Activated naive CD4-positive, alpha-beta T cell treated with anti-CD3 and anti-CD28 coated beads, Interleukin-2, amount 50 U/mL, for 72 hours (primary cell): ENCODE measurements around the gene IL17REL. TPM values are rescaled to one million over a fixed set of nuclear protein-coding genes. Genes with fewer than 3 reads are reported as not detected.

Experiments used
- ATAC-seq, 2 donors: fragments of 150-1000 bp; cut with Tn5 transposase; 2 replicates each; pipeline ENCODE4 v1.10.0; 2021; ENCODE audit warnings: mild to moderate bottlenecking in 2 of 2, moderate library complexity in 2 of 2
- DNase-seq, 2 donors: peaks; one replicate each; pipeline ENCODE4 v3.0.0; 2021 to 2022; ENCODE audit warnings: low spot score in 2 of 2
- H3K27ac Mint-ChIP-seq, 2 donors: one replicate each; pipeline ENCODE4 v1.8.0; 2022; ENCODE audit warnings: mild to moderate bottlenecking in 2 of 2, mixed read lengths in 2 of 2
- H3K36me3 Mint-ChIP-seq, 2 donors: one replicate each; pipeline ENCODE4 v1.8.0; 2022; ENCODE audit warnings: mixed read lengths in 2 of 2
- H3K9me3 Mint-ChIP-seq, 2 donors: one replicate each; pipeline ENCODE4 v1.8.0; 2022; ENCODE audit warnings: mixed read lengths in 2 of 2
- total RNA-seq, 2 donors: library from RNA; stranded (reverse); gene quantifications; one replicate each; pipeline ENCODE4 v1.2.3, GENCODE V29; 2022

Gene IL17REL
- total RNA-seq, 2 donors from 2014 or later = 0.11 to 0.12 TPM

DNA sequence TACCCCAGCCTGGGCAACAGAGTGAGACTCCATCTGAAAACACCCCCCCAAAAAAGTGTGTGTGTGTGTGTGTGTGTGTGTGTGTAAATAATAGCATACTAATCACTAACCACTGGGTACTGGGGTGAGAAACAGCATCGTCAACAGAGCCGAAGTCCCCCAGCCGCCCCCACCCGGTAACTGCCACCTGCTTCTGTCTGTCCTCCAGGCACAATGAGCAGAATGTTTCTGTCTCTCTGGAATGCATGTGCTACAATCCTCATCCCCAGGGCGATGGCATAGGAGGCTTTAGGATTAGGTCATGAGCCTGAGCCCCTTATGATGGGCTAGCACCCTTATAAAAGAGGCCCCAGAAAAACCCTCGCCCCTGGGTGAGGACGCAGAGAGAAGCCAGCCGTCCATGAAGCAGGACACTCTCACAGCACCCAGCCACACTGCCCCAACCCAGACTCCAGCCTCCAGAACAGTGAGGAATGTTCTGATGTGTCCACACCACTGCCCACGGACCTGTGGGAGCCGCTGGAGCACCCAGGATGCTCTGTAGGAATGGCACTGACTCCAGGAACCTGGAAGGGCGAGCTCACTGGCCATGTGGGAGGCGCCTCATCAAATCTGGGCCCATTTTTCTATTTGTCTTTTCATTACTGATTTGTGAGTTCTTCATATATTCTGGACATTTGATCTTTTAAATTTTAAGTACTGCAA is 35.6 kb upstream of the IL17REL start:
- H3K27ac Mint-ChIP-seq = no peak overlapping the region
- DNase-seq = no peak
- no peaks in the 10 kb centered on the region for H3K36me3 Mint-ChIP-seq
- no peaks in the 10 kb centered on the region for H3K9me3 Mint-ChIP-seq
- ATAC-seq = no peak

DNA sequence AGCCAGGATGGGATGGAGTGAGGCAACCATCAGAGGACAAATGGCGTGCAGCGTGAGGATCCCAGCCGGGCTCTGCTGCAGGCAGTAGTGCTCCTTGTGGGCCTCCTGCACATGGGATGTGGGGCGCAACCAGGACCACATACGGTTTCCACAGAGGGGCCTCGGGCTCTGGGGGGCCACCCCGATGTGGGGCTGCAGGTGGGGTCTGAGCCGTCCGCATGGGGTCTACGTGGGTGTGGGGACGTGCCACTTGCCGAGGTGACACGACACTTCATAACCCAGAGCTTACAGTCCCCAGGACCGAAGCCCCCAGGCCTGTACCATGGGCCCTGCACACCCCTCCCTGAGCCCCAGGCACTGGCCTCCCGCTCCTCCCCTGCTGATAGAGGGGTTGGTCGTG is 34.8 kb upstream of the IL17REL start:
- no peaks in the 10 kb centered on the region for H3K36me3 Mint-ChIP-seq
- DNase-seq (no peak), ATAC-seq (no peak)
- no peak overlapping the region for H3K27ac Mint-ChIP-seq
- H3K9me3 Mint-ChIP-seq = no peaks in the 10 kb centered on the region

DNA sequence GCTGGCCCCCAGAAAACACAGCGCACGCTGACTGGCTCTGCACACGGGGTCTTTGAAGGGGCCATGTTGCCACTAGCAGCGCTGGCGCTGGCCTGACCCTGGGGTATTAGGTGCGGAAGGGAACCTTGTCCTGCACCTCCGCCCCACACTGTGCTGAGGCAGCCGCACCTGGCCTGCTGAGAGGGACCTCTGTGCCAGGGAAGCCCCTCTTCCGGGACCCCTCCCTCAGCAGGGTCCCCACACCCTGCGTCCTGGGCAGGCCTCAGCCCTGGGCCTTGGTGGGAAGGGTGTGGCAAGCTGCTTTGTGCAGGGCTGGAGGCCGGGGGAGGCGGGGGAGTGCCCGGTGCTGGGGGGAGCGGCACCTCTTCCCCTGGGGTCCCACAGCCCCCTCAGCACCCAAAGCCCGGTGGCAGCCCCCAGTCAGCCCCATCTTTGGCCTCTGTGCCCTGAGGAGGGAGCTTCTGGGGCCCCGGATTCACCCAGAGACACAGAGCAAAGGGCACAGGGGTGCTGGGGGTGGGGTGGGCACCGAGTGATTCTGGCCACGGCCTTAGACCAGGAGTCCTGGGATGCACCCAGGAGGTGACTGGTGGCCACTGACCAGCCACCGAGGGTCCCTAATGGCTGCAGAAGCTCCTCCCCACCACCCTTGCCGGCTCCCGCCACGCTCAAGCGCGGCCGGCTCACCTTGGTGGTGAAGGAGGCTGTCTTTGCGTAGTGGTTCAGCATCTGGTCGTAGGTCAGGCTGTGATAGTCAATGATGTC is 34.1 kb upstream of the IL17REL start:
- DNase-seq (no peak), ATAC-seq (no peak)
- Mint-ChIP-seq H3K9me3 (no peaks in the 10 kb centered on the region), H3K36me3 (no peaks in the 10 kb centered on the region), H3K27ac (no peak overlapping the region)

DNA sequence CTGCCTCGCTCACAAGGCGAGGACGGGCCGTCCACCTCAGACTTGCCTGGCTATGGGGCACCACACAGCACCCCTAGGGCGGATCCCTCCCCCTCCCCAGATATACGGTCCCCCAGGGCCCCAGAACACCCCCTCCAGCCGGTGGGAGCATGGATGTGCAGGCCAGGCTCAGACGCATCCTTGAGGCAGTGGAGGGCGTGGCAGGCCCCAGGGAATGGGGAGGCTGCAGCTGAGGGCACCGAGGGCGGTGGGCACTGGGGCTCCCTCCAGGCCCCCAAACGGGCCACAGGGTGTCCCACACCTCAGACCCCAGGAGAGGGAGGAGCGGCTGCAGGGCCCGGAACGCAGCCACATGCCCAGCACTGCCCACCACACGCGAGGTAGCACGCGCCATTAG is 33.5 kb upstream of the IL17REL start:
- no peak for DNase-seq
- no peaks in the 10 kb centered on the region for H3K9me3 Mint-ChIP-seq
- no peaks in the 10 kb centered on the region for H3K36me3 Mint-ChIP-seq
- no peak overlapping the region for H3K27ac Mint-ChIP-seq
- no peak for ATAC-seq

DNA sequence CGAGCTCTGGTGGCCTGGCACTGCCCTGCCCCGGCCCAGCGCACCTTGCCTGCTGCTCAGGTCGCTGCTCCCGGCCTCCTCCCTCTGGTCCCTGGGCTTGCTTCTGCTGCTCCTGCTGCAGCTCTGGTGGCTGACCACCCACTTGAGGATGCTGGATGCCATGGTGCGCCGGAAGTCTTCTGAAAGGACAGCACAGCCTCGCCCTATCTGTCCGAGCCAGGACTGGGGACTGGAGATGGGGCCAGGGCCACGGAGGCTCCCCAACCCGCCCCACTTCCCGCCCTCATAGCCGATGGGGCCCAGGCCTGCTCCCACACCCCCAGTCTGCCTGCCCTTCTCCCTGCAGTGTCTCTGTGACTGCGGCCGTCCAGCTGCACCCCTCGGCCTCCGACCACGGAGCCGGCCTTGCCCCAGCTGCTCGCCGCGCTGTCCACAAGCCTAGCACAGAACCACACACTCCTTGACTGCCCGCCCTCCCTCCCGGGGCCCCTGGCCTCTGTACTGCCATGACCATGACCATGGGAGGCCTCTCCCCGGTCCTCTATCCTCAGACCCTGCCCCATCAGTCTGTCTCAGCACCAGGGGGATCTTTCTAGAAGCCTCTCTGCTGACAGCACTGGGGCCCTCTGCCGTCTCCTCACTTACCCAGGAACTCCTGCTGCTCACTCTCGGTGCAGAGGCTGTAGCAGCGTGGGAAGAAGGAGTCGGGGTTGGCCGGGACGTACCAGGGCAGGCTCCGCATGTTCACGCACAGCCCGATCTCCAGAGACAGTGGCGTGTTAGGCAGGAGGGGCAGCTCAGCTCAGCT is 32.9 kb upstream of the IL17REL start:
- DNase-seq (no peak), ATAC-seq (no peak)
- Mint-ChIP-seq H3K9me3 (no peaks in the 10 kb centered on the region), H3K27ac (no peak overlapping the region), H3K36me3 (no peaks in the 10 kb centered on the region)

DNA sequence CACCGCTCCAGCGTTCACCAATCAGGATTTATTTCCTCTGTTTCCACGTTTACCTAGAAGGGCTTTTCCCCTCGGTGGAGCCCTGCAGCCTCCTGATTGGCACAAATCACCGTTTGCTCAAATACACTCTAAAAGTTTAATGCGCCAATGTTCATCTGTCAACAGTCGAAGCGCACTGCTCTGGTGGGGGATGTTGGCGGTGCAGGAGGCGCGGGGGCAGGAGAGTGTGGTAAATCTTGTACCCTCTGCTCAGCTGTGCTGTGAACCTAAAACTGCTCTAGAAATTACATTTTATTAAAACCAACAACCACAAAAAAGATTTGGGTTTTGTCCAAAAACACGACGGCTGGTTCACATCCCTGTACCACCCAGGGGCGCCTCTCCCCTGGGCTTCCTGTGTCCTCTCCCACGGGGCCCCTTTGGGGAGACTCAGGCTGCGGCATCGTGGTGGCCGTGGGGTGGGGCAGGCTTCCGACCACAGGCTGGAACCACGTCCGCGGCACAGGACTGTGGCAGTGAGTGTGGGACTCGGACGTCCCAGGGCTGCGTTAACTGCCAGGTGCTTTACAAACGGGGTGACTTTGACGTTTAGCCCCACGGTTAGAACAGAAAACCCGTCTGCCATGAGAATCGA is 32.0 kb upstream of the IL17REL start:
- no peaks in the 10 kb centered on the region for H3K36me3 Mint-ChIP-seq
- H3K9me3 Mint-ChIP-seq = no peaks in the 10 kb centered on the region
- DNase-seq (no peak), ATAC-seq (peak; percentile 34 to 43)
- H3K27ac Mint-ChIP-seq = no peak overlapping the region

DNA sequence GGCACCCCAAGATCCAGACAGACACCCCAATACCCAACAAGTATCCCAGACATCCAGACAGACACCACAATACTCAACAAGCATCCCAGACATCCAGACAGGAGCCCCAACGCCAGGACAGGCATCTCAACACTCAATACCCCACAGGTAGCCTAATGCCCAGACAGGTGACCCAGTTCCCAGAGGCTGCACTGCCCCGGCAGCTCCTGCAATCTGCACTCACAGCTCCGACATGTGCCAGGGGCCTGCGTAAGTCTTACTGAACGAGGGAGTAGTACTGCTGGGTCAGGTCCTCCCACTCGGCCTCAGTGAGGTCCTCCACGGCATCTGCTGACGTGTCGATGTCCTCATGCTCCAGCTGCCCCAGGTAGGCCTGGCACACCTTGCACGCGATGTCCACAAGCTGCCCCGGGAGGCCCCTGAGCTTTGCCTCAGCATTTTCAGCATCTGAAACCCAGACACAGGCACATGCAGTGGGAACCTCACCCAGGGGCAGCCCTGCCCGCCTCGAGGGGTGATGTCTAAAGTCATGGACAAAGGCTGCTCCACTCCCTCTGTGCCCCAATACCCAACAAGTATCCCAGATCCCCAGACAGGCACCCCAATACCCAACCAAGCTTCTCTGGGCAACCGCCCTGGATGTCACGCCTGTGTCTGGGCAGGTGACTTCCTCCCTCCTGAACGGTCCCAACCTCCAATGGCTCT is 28.9 kb upstream of the IL17REL start:
- Mint-ChIP-seq H3K36me3 (peaks cover 0 to 4% of the 10 kb centered on the region in 2 donors), H3K27ac (no peak overlapping the region), H3K9me3 (peaks cover 0 to 3% of the 10 kb centered on the region in 2 donors)
- DNase-seq (no peak), ATAC-seq (no peak)

DNA sequence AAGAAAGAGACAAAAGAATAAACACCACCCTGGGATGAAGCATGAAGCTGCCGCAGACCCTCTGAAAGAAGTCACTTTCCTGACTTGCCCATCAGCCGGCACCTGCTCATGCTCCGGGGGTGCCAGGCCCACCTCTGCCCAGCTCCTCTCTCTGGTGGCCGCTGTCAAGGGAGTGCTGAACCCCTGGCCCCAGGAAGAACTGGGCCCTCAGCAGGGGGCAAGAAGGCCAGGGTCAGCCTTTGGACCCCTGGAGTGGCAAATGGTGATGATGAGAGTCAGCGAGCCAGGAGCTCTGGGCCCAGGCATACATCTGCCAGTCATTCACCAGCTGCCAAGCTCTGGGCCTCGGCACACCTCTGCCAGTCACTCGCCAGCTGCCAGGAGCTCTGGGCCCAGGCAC is 28.2 kb upstream of the IL17REL start:
- ATAC-seq (no peak), DNase-seq (no peak)
- Mint-ChIP-seq H3K27ac (no peak overlapping the region), H3K36me3 (peaks cover 0 to 4% of the 10 kb centered on the region in 2 donors), H3K9me3 (peaks cover 0 to 3% of the 10 kb centered on the region in 2 donors)

DNA sequence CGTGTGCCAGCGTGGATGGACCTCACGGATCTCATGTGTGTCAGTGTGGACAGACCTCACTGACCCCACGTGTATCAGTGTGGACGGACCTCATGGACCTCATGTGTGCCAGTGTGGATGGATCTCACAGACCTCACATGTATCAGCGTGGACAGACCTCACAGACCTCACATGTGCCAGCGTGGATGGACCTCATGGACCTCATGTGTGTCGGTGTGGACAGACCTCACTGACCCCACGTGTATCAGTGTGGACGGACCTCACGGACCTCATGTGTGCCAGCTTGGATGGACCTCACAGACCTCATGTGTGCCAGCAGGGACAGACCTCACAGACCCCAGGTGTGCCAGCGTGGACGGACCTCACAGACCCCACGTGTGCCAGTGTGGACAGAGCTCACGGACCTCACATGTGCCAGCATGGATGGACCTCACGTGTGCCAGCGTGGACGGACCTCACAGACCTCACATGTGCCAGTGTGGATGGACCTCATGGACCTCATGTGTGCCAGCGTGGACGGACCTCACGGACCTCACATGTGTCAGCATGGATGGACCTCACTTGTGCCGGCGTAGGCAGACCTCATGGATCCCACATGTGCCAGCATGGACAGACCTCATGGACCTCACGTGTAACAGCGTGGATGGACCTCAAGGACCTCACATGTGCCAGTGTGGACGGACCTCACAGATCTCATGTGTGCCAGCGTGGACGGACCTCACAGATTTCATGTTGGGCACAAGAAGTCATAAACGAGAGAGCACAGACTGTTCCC is 27.3 kb upstream of the IL17REL start:
- ATAC-seq (no peak), DNase-seq (no peak)
- H3K9me3 Mint-ChIP-seq = peaks cover 0 to 3% of the 10 kb centered on the region in 2 donors
- peaks cover 0 to 4% of the 10 kb centered on the region in 2 donors for H3K36me3 Mint-ChIP-seq
- no peak overlapping the region for H3K27ac Mint-ChIP-seq

DNA sequence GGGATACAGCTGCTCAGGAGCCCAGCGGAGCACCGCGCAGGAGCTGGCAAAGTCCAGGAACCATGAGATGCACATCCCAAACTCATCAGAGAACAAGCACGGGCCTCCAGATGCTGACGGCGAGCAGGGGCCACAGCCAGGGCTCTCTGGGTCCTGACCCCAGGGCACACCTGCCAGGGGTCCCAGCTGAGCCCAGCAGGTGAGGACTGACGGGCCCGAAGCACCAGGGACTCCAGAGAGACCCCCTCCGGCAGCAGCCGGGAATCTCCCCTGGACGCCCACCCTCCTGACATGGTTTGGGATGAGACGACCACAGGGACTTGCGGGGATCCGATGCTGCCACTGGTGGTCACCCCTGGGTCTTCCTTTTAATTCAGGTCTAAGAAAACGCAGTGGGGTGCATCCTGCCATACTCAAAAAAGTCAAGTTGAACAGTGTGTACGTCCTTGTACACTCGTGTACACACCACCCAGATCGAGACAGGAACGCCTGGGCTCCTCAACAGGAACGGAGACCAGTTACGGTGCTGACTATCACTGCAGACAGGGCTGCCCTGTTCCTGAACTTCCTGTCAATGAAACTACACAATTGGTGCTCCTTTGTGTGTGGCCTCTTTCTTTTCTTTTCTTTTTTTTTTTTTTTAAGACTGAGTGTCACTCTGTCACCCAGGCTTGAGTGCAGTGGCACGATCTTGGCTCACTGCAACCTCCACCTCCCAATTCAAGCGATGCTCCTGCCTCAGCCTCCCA is 23.6 kb upstream of the IL17REL start:
- DNase-seq = peak in 1 of 2 donors; percentile 48
- peaks cover 0 to 3% of the 10 kb centered on the region in 2 donors for H3K9me3 Mint-ChIP-seq
- ATAC-seq = no peak
- H3K36me3 Mint-ChIP-seq = peaks cover 0 to 4% of the 10 kb centered on the region in 2 donors
- H3K27ac Mint-ChIP-seq = no peak overlapping the region

DNA sequence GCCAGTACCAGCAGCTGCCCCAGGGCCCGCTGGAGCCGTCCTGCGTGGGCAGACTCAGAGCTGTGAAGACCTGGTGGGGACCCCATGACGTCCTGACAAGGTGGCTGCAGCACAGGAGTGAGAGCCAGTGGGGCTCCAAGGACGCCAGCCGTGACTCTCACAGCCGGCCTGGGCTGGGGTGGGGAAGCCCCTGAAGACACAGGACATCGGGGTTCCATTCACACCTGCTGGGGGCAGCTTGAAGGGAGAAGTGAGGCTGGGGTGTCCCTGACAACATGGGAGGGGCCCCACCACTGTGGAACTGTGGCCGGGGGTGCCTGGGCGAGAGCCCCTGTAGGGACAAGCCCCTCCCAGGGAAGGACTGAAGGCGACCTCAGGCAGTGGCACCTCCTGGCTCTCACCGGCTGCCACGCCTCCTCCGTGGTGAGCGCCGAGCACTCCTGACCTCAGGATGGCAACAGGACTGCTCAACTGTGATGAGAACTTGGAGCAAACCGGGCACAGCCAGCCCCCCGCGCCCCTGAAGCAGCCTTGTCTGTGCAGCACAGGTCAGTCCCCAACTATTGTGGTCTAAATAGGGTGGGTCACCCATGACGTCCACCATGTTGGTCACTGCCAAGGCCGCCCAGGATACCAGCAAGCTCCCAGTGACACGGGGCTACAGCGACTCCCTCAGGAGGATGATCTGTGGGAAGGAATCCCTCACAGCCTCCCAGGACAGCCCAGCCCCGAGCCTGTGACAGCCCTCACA is 22.7 kb upstream of the IL17REL start:
- ATAC-seq = peak in 1 of 2 donors; percentile 50
- peaks cover 0 to 3% of the 10 kb centered on the region in 2 donors for H3K9me3 Mint-ChIP-seq

DNA sequence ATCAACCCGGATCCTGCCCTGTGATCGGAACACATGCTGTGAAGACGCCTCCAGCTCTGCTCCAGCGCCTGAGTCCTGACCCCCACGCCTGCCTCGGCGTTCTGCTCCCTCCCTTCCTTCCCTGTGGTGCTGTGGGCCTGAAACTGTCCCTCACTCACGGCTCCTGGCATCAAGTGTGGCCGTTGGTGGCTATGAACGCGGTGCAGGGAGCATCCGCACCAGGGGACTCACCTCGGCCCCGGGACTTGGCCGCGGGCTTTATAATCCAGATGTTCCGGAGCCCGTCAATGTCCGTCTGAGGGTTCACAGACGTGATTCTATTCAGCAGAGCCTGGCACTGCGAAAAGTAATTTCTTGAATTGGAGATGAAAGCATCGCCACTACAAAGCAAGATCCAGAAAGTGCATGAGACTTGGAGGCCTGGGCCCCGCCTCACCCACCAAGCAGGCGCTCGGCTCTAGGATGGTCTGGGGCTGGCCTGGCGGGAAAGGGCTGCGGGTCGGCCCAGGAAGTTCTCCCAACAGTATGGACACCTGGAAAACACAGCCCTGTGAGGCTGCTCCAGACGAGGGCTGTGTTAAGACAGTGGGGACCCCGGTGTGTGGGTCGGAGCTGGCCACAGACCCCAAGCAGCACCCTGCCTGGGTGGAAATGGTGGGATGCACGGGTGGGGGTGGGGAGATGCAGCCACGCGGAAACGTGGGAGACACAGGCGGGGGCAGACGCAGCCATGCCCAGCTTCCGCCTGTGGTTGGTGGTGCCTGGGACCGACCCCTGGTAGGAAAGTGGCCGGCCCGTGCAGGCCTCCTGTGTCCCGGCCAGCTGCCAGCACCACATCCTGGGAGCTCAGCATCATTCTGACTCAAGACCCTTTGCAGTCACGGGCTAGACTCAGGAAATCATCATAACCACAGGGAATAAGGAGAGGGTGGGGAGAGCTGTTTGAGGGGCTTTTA is 21.8 kb upstream of the IL17REL start:
- Mint-ChIP-seq H3K27ac (no peak overlapping the region), H3K9me3 (peaks cover 0 to 3% of the 10 kb centered on the region in 2 donors), H3K36me3 (peaks cover 0 to 4% of the 10 kb centered on the region in 2 donors)
- peak in 1 of 2 donors; percentile 61 for DNase-seq
- peak; percentile 32 to 69 for ATAC-seq

More for the DNA sequence above, 22.7 kb upstream of the IL17REL start:
- no peak overlapping the region for H3K27ac Mint-ChIP-seq
- H3K36me3 Mint-ChIP-seq = peaks cover 0 to 4% of the 10 kb centered on the region in 2 donors
- peak in 1 of 2 donors; percentile 55 for DNase-seq

DNA sequence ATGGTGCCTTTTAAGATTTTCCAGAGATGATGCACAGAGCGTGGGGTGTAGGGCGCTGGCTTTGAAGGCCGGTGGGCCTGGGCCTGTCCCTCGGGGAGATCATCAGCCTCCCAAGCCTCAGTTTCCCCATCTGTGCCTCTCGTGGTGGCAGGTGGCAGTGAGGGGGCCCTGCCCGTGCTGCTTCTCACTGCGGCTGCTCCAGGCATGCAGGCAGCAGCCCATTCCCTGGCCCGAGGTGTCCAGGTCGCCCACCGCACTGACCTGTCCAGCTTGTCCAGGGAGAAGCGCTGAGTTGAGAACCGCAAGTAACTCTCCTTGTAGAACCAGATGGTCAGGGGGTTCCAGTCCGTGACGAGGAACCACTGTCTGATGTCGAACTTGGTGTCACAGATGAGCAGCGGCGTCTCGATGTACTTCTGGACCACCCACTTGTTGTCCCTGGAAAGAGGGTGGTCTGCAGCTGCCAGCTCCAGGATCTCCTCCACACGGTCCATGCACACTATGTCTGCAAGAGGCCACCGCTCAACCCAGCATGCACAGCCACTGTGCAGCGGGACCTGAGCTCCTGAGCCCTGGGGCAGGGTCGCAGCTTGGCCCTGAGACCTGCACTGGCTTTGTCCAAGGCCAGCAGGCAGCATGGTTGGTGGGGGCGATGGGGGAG is 20.5 kb upstream of the IL17REL start:
- Mint-ChIP-seq H3K27ac (no peak overlapping the region), H3K9me3 (no peaks in the 10 kb centered on the region), H3K36me3 (no peaks in the 10 kb centered on the region)
- DNase-seq (peak in 1 of 2 donors; percentile 54), ATAC-seq (no peak)
